ENCODE data around the gene RFX2. TPM values are rescaled to one million over a fixed set of nuclear protein-coding genes. Genes with fewer than 3 reads are reported as not detected.

The RFX2 gene
- total RNA-seq, 4 donors from 2014 or later: 8.1 to 93.0 (median 20.4) TPM

- ATAC-seq (ENCODE audit: low FRiP score) (no peak), DNase-seq (ENCODE audit: low spot score) (no peak)
- no peak for TF ChIP-seq CTCF (IDR thresholded peaks at IDR 0.05)
Measured at GRCh38 chr19:5971714-5972354, 138.5 kb downstream of the RFX2 start.

- no peak for TF ChIP-seq CTCF (IDR thresholded peaks at IDR 0.05)
- ATAC-seq (ENCODE audit: low FRiP score) (no peak), DNase-seq (ENCODE audit: low spot score) (no peak)
Measured at GRCh38 chr19:5969476-5969875, 140.8 kb downstream of the RFX2 start.

- no peak for DNase-seq (ENCODE audit: low spot score)
- no peak for ATAC-seq (ENCODE audit: low FRiP score)
- TF ChIP-seq CTCF (IDR thresholded peaks at IDR 0.05): no peak
Measured at GRCh38 chr19:5968431-5969373, 141.6 kb downstream of the RFX2 start.

- ATAC-seq (ENCODE audit: low FRiP score): peak; percentile 53
Measured at GRCh38 chr19:5967994-5968430, 142.3 kb downstream of the RFX2 start.

GRCh38 chr19:5967571-5967970 is 142.7 kb downstream of the RFX2 start:
- DNase-seq (ENCODE audit: low spot score) (no peak), ATAC-seq (ENCODE audit: low FRiP score) (no peak)
- TF ChIP-seq CTCF (IDR thresholded peaks at IDR 0.05): no peak

More at GRCh38 chr19:5967994-5968430, 142.3 kb downstream of the RFX2 start:
- peak in 1 of 3 donors; percentile 63 for TF ChIP-seq CTCF (IDR thresholded peaks at IDR 0.05)
- no peak for DNase-seq (ENCODE audit: low spot score)

- no peak for DNase-seq (ENCODE audit: low spot score)
Measured at GRCh38 chr19:5966941-5967340, 143.4 kb downstream of the RFX2 start.

More at GRCh38 chr19:5966941-5967340, 143.4 kb downstream of the RFX2 start:
- ATAC-seq (ENCODE audit: low FRiP score): no peak
- TF ChIP-seq CTCF (IDR thresholded peaks at IDR 0.05): no peak

All from omental fat pad (tissue), 4 donors.